Measurements from ENCODE around the gene TEFM.

The TEFM gene

GRCh38 chr17:30908717-30909420, 2.8 kb upstream of the TEFM start:
- Mint-ChIP-seq H3K27ac (no peak overlapping the region), H3K9me3 (no peaks in the 10 kb centered on the region), H3K27me3 (ENCODE audit: low read depth) (no peaks in the 10 kb centered on the region), H3K4me1 (ENCODE audit: low read depth) (peaks cover 20% of the 10 kb centered on the region), H3K4me3 (no peak overlapping the region), H3K36me3 (ENCODE audit: low read depth) (peaks cover 5% of the 10 kb centered on the region)
- DNase-seq (ENCODE audit: low spot score), result no peak

- Mint-ChIP-seq H3K36me3 (ENCODE audit: low read depth) (peaks cover 21% of the 10 kb centered on the region), H3K27me3 (ENCODE audit: low read depth) (no peaks in the 10 kb centered on the region), H3K9me3 (no peaks in the 10 kb centered on the region), H3K27ac (peak overlapping the region; percentile 88), H3K4me1 (ENCODE audit: low read depth) (peaks cover 30% of the 10 kb centered on the region), H3K4me3 (peak overlapping the region; percentile 99)
- peak; percentile 32 for DNase-seq (ENCODE audit: low spot score)
Observed at GRCh38 chr17:30905742-30906100, 317 bp downstream of the TEFM start.

GRCh38 chr17:30897311-30897710, 8.7 kb downstream of the TEFM start:
- no peak overlapping the region for H3K27ac Mint-ChIP-seq
- H3K36me3 Mint-ChIP-seq (ENCODE audit: low read depth), result peaks cover 28% of the 10 kb centered on the region

GRCh38 chr17:30894236-30894635, 11.8 kb downstream of the TEFM start:
- Mint-ChIP-seq H3K27me3 (ENCODE audit: low read depth) (no peaks in the 10 kb centered on the region), H3K4me1 (ENCODE audit: low read depth) (no peaks in the 10 kb centered on the region), H3K27ac (no peak overlapping the region), H3K9me3 (no peaks in the 10 kb centered on the region), H3K4me3 (no peak overlapping the region), H3K36me3 (ENCODE audit: low read depth) (peaks cover 25% of the 10 kb centered on the region)
- no peak for DNase-seq (ENCODE audit: low spot score)

More at GRCh38 chr17:30897311-30897710, 8.7 kb downstream of the TEFM start:
- Mint-ChIP-seq H3K27me3 (ENCODE audit: low read depth) (no peaks in the 10 kb centered on the region), H3K4me3 (no peak overlapping the region), H3K9me3 (no peaks in the 10 kb centered on the region), H3K4me1 (ENCODE audit: low read depth) (peaks cover 6% of the 10 kb centered on the region)
- DNase-seq (ENCODE audit: low spot score), result no peak

GRCh38 chr17:30886187-30886586, 19.9 kb downstream of the TEFM start:
- Mint-ChIP-seq H3K27me3 (ENCODE audit: low read depth) (no peaks in the 10 kb centered on the region), H3K9me3 (no peaks in the 10 kb centered on the region), H3K4me3 (no peak overlapping the region), H3K27ac (no peak overlapping the region), H3K36me3 (ENCODE audit: low read depth) (peaks cover 14% of the 10 kb centered on the region), H3K4me1 (ENCODE audit: low read depth) (no peaks in the 10 kb centered on the region)
- DNase-seq (ENCODE audit: low spot score), result no peak

GRCh38 chr17:30869005-30869404, 37.0 kb downstream of the TEFM start:
- Mint-ChIP-seq H3K27ac (no peak overlapping the region), H3K4me3 (no peak overlapping the region), H3K9me3 (no peaks in the 10 kb centered on the region), H3K36me3 (ENCODE audit: low read depth) (peaks cover 43% of the 10 kb centered on the region), H3K4me1 (ENCODE audit: low read depth) (no peaks in the 10 kb centered on the region), H3K27me3 (ENCODE audit: low read depth) (no peaks in the 10 kb centered on the region)
- no peak for DNase-seq (ENCODE audit: low spot score)

- Mint-ChIP-seq H3K4me3 (no peak overlapping the region), H3K27ac (no peak overlapping the region), H3K36me3 (ENCODE audit: low read depth) (peaks cover 33% of the 10 kb centered on the region), H3K9me3 (no peaks in the 10 kb centered on the region), H3K27me3 (ENCODE audit: low read depth) (no peaks in the 10 kb centered on the region), H3K4me1 (ENCODE audit: low read depth) (no peaks in the 10 kb centered on the region)
- no peak for DNase-seq (ENCODE audit: low spot score)
Observed at GRCh38 chr17:30864636-30865035, 41.4 kb downstream of the TEFM start.

- H3K9me3 Mint-ChIP-seq, result no peaks in the 10 kb centered on the region
- H3K36me3 Mint-ChIP-seq (ENCODE audit: low read depth), result peaks cover 26% of the 10 kb centered on the region
- no peaks in the 10 kb centered on the region for H3K27me3 Mint-ChIP-seq (ENCODE audit: low read depth)
- no peaks in the 10 kb centered on the region for H3K4me1 Mint-ChIP-seq (ENCODE audit: low read depth)
- H3K27ac Mint-ChIP-seq, result no peak overlapping the region
- H3K4me3 Mint-ChIP-seq, result no peak overlapping the region
- no peak for DNase-seq (ENCODE audit: low spot score)
Observed at GRCh38 chr17:30858556-30859250, 47.3 kb downstream of the TEFM start.

GRCh38 chr17:30854146-30854545, 51.9 kb downstream of the TEFM start:
- peaks cover 34% of the 10 kb centered on the region for H3K36me3 Mint-ChIP-seq (ENCODE audit: low read depth)
- DNase-seq (ENCODE audit: low spot score), result no peak
- H3K4me1 Mint-ChIP-seq (ENCODE audit: low read depth), result no peaks in the 10 kb centered on the region
- H3K4me3 Mint-ChIP-seq, result no peak overlapping the region
- no peaks in the 10 kb centered on the region for H3K9me3 Mint-ChIP-seq
- H3K27me3 Mint-ChIP-seq (ENCODE audit: low read depth), result no peaks in the 10 kb centered on the region
- H3K27ac Mint-ChIP-seq, result no peak overlapping the region

Data from T-helper 2 cell treated with Interferon-gamma antibody and Interleukin-4, amounts not matched to agents 5 μg/mL and 100 μg/mL, for 36 hours (primary cell).